Endodermal cell (in vitro differentiated cells): ENCODE measurements around the gene NAV2. TPM values are rescaled to one million over a fixed set of nuclear protein-coding genes. Genes with fewer than 3 reads are reported as not detected.

Experiments
- DNase-seq: peaks from one replicate; pipeline ENCODE4 v3.0.0-alpha.2; 2017
- H3K27ac ChIP-seq: 2 replicates; pipeline ENCODE4 v1.5.1; 2013; ENCODE audit warnings: mild to moderate bottlenecking, low read depth, low read length, moderate library complexity
- H3K27me3 ChIP-seq: 2 replicates; pipeline ENCODE4 v1.6.1; 2013; ENCODE audit warnings: mild to moderate bottlenecking, low read length, moderate library complexity; ENCODE audit not compliant: insufficient read depth, control insufficient read depth, poor library complexity, severe bottlenecking
- H3K36me3 ChIP-seq: 2 replicates; pipeline ENCODE4 v1.7.0; 2013; ENCODE audit warnings: mild to moderate bottlenecking, low read length, moderate library complexity; ENCODE audit not compliant: control insufficient read depth, insufficient read depth
- H3K4me1 ChIP-seq: one replicate; pipeline ENCODE4 v1.7.0; 2013; ENCODE audit warnings: low read length; ENCODE audit not compliant: control insufficient read depth, insufficient read depth
- H3K4me3 ChIP-seq: 2 replicates; pipeline ENCODE4 v1.5.1; 2013; ENCODE audit warnings: mild to moderate bottlenecking, low read length, moderate library complexity
- H3K9ac ChIP-seq: 2 replicates; pipeline ENCODE4 v1.6.1; 2013; ENCODE audit warnings: mild to moderate bottlenecking, low read length, moderate library complexity; ENCODE audit not compliant: poor library complexity, severe bottlenecking; ENCODE audit errors: extremely low read depth
- H3K9me3 ChIP-seq: 2 replicates; pipeline ENCODE4 v1.6.1; 2013; ENCODE audit warnings: mild to moderate bottlenecking, low read length, moderate library complexity; ENCODE audit not compliant: control insufficient read depth
- H3K27ac Mint-ChIP-seq: 2 replicates; pipeline ENCODE4 v1.8.0; 2020; ENCODE audit warnings: mixed read lengths
- H3K27me3 Mint-ChIP-seq: 2 replicates; pipeline ENCODE4 v1.8.0; 2021; ENCODE audit warnings: mild to moderate bottlenecking, mixed read lengths; ENCODE audit not compliant: insufficient read depth
- H3K36me3 Mint-ChIP-seq: 2 replicates; pipeline ENCODE4 v1.8.0; 2020; ENCODE audit warnings: low read depth, mixed read lengths
- H3K4me1 Mint-ChIP-seq: 2 replicates; pipeline ENCODE4 v1.8.0; 2020; ENCODE audit warnings: mixed read lengths
- H3K4me3 Mint-ChIP-seq: 2 replicates; pipeline ENCODE4 v1.8.0; 2020; ENCODE audit warnings: mild to moderate bottlenecking, moderate library complexity, mixed read lengths
- H3K9me3 Mint-ChIP-seq: 2 replicates; pipeline ENCODE4 v1.8.0; 2020; ENCODE audit warnings: mild to moderate bottlenecking, mixed read lengths
- CTCF ChIP-seq: fragments of 200-600 bp; sonication (generic); conservative IDR thresholded peaks from 2 replicates; pipeline ENCODE4 v1.5.0; 2021; ENCODE audit warnings: antibody characterized with exemption, mild to moderate bottlenecking
- WGBS, 2 experiments: methylation state at CpG; one replicate each; pipeline versions ENCODE4 v1.1.5 to v1.1.7; 2013; ENCODE audit warnings: missing lambda C conversion rate in 2 of 2, mixed read lengths in 1 of 2; ENCODE audit not compliant: insufficient coverage in 1 of 2, insufficient read length in 1 of 2; 5-methylcytosine and 5-hydroxymethylcytosine counted together
- total RNA-seq, 2 donors: library from RNA; stranded (reverse); fragmentation: NEBNext Ultra II Directional in 1 of 2; extraction: Animal tissue kit (Norgen Biotek cat#: 25700) in 1 of 2; gene quantifications; 2 replicates in 1 of 2; 3 replicates in 1 of 2; pipeline ENCODE4 v1.2.1, GENCODE V29; 2021

Gene NAV2
- total RNA-seq, 2 donors from 2014 or later: 37.1 to 42.4 TPM

- peaks cover under 1% of the 10 kb centered on the region for H3K4me1 ChIP-seq
- no peak for TF ChIP-seq CTCF
- Mint-ChIP-seq H3K36me3 (no peaks in the 10 kb centered on the region), H3K27ac (no peak overlapping the region), H3K9me3 (no peaks in the 10 kb centered on the region), H3K27me3 (no peaks in the 10 kb centered on the region), H3K4me3 (no peak overlapping the region), H3K4me1 (peaks cover 1% of the 10 kb centered on the region)
- no peak overlapping the region for H3K9ac ChIP-seq
- no peak overlapping the region for H3K27ac ChIP-seq
- no CpG with 5 or more reads among the region's 1 CpG for WGBS, 2 experiments
- DNase-seq: no peak
- no peaks in the 10 kb centered on the region for H3K9me3 ChIP-seq
- no peak overlapping the region for H3K4me3 ChIP-seq
- no peaks in the 10 kb centered on the region for H3K27me3 ChIP-seq
- no peaks in the 10 kb centered on the region for H3K36me3 ChIP-seq
These were observed 234.0 kb downstream of the NAV2 start for GRCh38 chr11:19946681-19947080.

GRCh38 chr11:19947537-19948114 lies 235.0 kb downstream of the NAV2 start:
- no peak overlapping the region for H3K27ac ChIP-seq
- H3K36me3 ChIP-seq: no peaks in the 10 kb centered on the region
- Mint-ChIP-seq H3K4me1 (peaks cover 9% of the 10 kb centered on the region), H3K9me3 (no peaks in the 10 kb centered on the region), H3K36me3 (no peaks in the 10 kb centered on the region), H3K27me3 (no peaks in the 10 kb centered on the region), H3K27ac (no peak overlapping the region), H3K4me3 (no peak overlapping the region)
- no peak overlapping the region for H3K4me3 ChIP-seq
- H3K9me3 ChIP-seq: no peaks in the 10 kb centered on the region
- peaks cover 7% of the 10 kb centered on the region for H3K4me1 ChIP-seq
- TF ChIP-seq CTCF: no peak
- 72 to 75% methylated on average over 4 to 5 of the region's 5 CpGs for WGBS, 2 experiments
- no peak for DNase-seq
- H3K9ac ChIP-seq: no peak overlapping the region
- H3K27me3 ChIP-seq: no peaks in the 10 kb centered on the region

- no peaks in the 10 kb centered on the region for H3K27me3 Mint-ChIP-seq
- H3K4me3 ChIP-seq: no peak overlapping the region
- no peaks in the 10 kb centered on the region for H3K36me3 ChIP-seq
- no peaks in the 10 kb centered on the region for H3K36me3 Mint-ChIP-seq
- no peaks in the 10 kb centered on the region for H3K9me3 ChIP-seq
- no peak overlapping the region for H3K27ac ChIP-seq
- peaks cover 25% of the 10 kb centered on the region for H3K4me1 Mint-ChIP-seq
- H3K4me3 Mint-ChIP-seq: no peak overlapping the region
- H3K27ac Mint-ChIP-seq: no peak overlapping the region
- peak; percentile 15 for TF ChIP-seq CTCF
- 94 to 100% methylated on average over 4 to 7 of the region's 7 CpGs for WGBS, 2 experiments
- H3K9me3 Mint-ChIP-seq: no peaks in the 10 kb centered on the region
- H3K4me1 ChIP-seq: peaks cover 13% of the 10 kb centered on the region
- H3K9ac ChIP-seq: no peak overlapping the region
- H3K27me3 ChIP-seq: no peaks in the 10 kb centered on the region
- no peak for DNase-seq
These were observed 237.0 kb downstream of the NAV2 start for GRCh38 chr11:19949606-19950005.
